ENCODE measurements around the gene HSD17B1. TPM values are rescaled to one million over a fixed set of nuclear protein-coding genes. Genes with fewer than 3 reads are reported as not detected.

HSD17B1 gene
- total and polyA plus RNA-seq, 2 of the 13 experiments (the other 11 are each of a cell fraction or from before 2014, with no cell fraction given) = 0.54 to 0.93 TPM

DNA sequence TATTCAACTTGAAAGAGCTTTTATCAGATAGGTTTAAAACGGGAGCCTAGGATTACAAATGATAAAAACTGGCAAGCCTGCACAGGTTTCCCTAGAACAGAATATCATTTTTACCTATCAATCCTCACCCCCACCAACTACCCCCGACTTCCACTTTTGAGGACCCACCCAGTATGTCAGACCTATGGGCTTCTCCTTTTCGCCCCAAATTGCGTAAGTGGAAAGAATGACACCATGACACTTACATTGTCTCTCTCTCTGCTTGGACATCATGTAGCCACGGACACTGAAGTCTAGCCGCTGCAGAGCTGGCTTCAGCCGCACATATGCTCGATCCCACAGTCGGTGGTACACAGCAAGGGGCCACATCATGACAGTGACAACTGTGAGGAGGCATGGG lies 32.2 kb downstream of the HSD17B1 start:
- Histone ChIP-seq H3K27me3 (ENCODE audit: control insufficient read depth in 1 of 2, insufficient read depth in 2 of 2, low read length in 2 of 2) (no peaks in the 10 kb centered on the region), H3K9ac (ENCODE audit: insufficient read depth, low read depth, low read length) (no peak overlapping the region), H2AFZ (ENCODE audit: low read length) (no peak overlapping the region), H3K4me3 (replicated peaks in 1 of 3; ENCODE audit: insufficient read depth in 1 of 3, low read depth in 2 of 3, low read length in 3 of 3) (no peak overlapping the region), H3K9me3 (ENCODE audit: low read length) (no peaks in the 10 kb centered on the region), H3K4me2 (ENCODE audit: low read depth, low read length) (no peak overlapping the region), H3K27ac (ENCODE audit: extremely low read length, insufficient read depth, low read length) (no peak overlapping the region), H4K20me1 (ENCODE audit: insufficient read depth, low read length) (no peaks in the 10 kb centered on the region), H3K4me1 (ENCODE audit: insufficient read depth, low read length) (no peaks in the 10 kb centered on the region), H3K36me3 (replicated peaks in 1 of 2; ENCODE audit: control insufficient read depth in 1 of 2, insufficient read depth in 2 of 2, low read length in 2 of 2) (peaks cover 49 to 93% of the 10 kb centered on the region in 2 experiments), H3K79me2 (ENCODE audit: insufficient read depth, low read length) (no peaks in the 10 kb centered on the region)
- FAIRE-seq (no peak), DNase-seq (ENCODE audit: low spot score) (no peak), ATAC-seq (no peak)
- WGBS (ENCODE audit: low lambda C conversion rate) = 97% methylated on average over 9 of the region's 9 CpGs
- ChIA-PET CTCF (ENCODE audit: low intra/inter-chr PET ratio, low total read pairs) (no interaction called here), POLR2A (no interaction called here)
- in situ Hi-C loops (cut with HindIII; ENCODE audit: extremely low pct_ligation_motif_present, low pct_unique_long_range_greater_than_20kb) (no loop called here), intact Hi-C loops (cut with micrococcal nuclease; ENCODE audit: unreplicated experiment) (no loop called here)
- no TSS peak for BruUV-seq (replicated peaks)
- TF ChIP-seq, protein P1, sequence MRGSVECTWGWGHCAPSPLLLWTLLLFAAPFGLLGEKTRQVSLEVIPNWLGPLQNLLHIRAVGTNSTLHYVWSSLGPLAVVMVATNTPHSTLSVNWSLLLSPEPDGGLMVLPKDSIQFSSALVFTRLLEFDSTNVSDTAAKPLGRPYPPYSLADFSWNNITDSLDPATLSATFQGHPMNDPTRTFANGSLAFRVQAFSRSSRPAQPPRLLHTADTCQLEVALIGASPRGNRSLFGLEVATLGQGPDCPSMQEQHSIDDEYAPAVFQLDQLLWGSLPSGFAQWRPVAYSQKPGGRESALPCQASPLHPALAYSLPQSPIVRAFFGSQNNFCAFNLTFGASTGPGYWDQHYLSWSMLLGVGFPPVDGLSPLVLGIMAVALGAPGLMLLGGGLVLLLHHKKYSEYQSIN (CRISPR knock-in tag; IDR thresholded peaks at IDR 0.05; ENCODE audit: borderline replicate concordance) = no peak
- TF ChIP-seq MZF1 (CRISPR knock-in tag; IDR thresholded peaks at IDR 0.05; ENCODE audit: borderline replicate concordance) (no peak), PAF1 (CRISPR knock-in tag; IDR thresholded peaks at IDR 0.05) (no peak)
- TF ChIP-seq, protein P2, sequence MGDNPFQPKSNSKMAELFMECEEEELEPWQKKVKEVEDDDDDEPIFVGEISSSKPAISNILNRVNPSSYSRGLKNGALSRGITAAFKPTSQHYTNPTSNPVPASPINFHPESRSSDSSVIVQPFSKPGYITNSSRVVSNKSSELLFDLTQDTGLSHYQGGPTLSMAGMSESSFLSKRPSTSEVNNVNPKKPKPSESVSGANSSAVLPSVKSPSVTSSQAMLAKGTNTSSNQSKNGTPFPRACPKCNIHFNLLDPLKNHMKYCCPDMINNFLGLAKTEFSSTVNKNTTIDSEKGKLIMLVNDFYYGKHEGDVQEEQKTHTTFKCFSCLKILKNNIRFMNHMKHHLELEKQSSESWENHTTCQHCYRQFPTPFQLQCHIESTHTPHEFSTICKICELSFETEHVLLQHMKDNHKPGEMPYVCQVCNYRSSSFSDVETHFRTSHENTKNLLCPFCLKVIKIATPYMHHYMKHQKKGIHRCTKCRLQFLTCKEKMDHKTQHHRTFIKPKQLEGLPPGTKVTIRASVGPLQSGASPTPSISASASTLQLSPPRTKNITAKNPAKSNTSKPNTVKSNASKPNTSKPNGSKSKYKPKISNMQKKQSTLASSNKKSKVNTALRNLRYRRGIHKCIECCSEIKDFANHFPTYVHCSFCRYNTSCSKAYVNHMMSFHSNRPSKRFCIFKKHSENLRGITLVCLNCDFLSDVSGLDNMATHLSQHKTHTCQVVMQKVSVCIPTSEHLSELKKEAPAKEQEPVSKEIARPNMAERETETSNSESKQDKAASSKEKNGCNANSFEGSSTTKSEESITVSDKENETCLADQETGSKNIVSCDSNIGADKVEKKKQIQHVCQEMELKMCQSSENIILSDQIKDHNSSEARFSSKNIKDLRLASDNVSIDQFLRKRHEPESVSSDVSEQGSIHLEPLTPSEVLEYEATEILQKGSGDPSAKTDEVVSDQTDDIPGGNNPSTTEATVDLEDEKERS (CRISPR knock-in tag; IDR thresholded peaks at IDR 0.05) = no peak
